C4-2B (cell line): Measurements from ENCODE around the gene NTRK1.

ENCODE experiments used
- CTCF ChIP-seq: fragments of 450-650 bp; conservative IDR thresholded peaks from 2 replicates; pipeline ENCODE4 v1.5.1; 2017; ENCODE audit warnings: mild to moderate bottlenecking
- ZFX ChIP-seq: fragments of 450-650 bp; IDR thresholded peaks from 2 replicates; pipeline ENCODE4 v1.6.1; 2017

- TF ChIP-seq CTCF (no peak), ZFX (no peak)
Measured at GRCh38 chr1:156930483-156930882, 69.8 kb downstream of the NTRK1 start.
